Measurements from ENCODE around the gene SOCS3. TPM values are rescaled to one million over a fixed set of nuclear protein-coding genes. Genes with fewer than 3 reads are reported as not detected.
A peak's percentile ranks its signal among the peaks of the same experiment; 100 is the strongest.

Gene SOCS3
- polyA plus RNA-seq, 2 of the 4 experiments (the other 2 are of a cell fraction) = 13.5 to 14.7 TPM

- peak; percentile 95 for TF ChIP-seq FOSL2 (IDR thresholded peaks at IDR 0.05)
- peak; percentile 98 for TF ChIP-seq FOSL2 (CRISPR knock-in tag; IDR thresholded peaks at IDR 0.05)
- TF ChIP-seq, protein P1, sequence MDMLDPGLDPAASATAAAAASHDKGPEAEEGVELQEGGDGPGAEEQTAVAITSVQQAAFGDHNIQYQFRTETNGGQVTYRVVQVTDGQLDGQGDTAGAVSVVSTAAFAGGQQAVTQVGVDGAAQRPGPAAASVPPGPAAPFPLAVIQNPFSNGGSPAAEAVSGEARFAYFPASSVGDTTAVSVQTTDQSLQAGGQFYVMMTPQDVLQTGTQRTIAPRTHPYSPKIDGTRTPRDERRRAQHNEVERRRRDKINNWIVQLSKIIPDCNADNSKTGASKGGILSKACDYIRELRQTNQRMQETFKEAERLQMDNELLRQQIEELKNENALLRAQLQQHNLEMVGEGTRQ (IDR thresholded peaks at IDR 0.05) = no peak
- TF ChIP-seq TP53 (CRISPR knock-in tag; IDR thresholded peaks at IDR 0.05) = 0 out of 2 replicates have a peak, but pooled peaks have one; percentile 54
- no peak for TF ChIP-seq PHF8 (IDR thresholded peaks at IDR 0.05; ENCODE audit: borderline replicate concordance, low read depth)
- TF ChIP-seq RFX5 (IDR thresholded peaks at IDR 0.05) = peak; percentile 30; the same call in 1 of the 2 replicates
- peak; percentile 87; the same call in 1 of the 2 replicates for TF ChIP-seq GATA3 (IDR thresholded peaks at IDR 0.05; ENCODE audit: borderline replicate concordance)
- no peak for TF ChIP-seq KDM1A (IDR thresholded peaks at IDR 0.05; ENCODE audit: low read depth)
- no peak for TF ChIP-seq ZC3H11A (IDR thresholded peaks at IDR 0.05)
- peak; percentile 6 to 22; a peak in 3 of 5 replicates for TF ChIP-seq RAD21 (conservative IDR thresholded peaks at IDR 0.05 in 1 of 2, IDR thresholded peaks at IDR 0.05 in 1 of 2)
- TF ChIP-seq HOXB5 (CRISPR knock-in tag; IDR thresholded peaks at IDR 0.05) = peak; percentile 64; the same call in 1 of the 2 replicates
- TF ChIP-seq, protein P2, sequence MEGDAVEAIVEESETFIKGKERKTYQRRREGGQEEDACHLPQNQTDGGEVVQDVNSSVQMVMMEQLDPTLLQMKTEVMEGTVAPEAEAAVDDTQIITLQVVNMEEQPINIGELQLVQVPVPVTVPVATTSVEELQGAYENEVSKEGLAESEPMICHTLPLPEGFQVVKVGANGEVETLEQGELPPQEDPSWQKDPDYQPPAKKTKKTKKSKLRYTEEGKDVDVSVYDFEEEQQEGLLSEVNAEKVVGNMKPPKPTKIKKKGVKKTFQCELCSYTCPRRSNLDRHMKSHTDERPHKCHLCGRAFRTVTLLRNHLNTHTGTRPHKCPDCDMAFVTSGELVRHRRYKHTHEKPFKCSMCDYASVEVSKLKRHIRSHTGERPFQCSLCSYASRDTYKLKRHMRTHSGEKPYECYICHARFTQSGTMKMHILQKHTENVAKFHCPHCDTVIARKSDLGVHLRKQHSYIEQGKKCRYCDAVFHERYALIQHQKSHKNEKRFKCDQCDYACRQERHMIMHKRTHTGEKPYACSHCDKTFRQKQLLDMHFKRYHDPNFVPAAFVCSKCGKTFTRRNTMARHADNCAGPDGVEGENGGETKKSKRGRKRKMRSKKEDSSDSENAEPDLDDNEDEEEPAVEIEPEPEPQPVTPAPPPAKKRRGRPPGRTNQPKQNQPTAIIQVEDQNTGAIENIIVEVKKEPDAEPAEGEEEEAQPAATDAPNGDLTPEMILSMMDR (IDR thresholded peaks at IDR 0.05) = no peak
- no peak for TF ChIP-seq REST (IDR thresholded peaks at IDR 0.05)
- TF ChIP-seq HOXA7 (CRISPR knock-in tag; IDR thresholded peaks at IDR 0.05) = no peak; the same call in 1 of the 2 replicates
- no peak for TF ChIP-seq CBX8 (IDR thresholded peaks at IDR 0.05)
- TF ChIP-seq RARB (CRISPR knock-in tag; IDR thresholded peaks at IDR 0.05) = peak; percentile 51; the same call in 1 of the 2 replicates
- TF ChIP-seq ZSCAN20 (CRISPR knock-in tag; IDR thresholded peaks at IDR 0.05) = no peak
- peak; percentile 34; the same call in 2 of the 3 replicates for TF ChIP-seq SMC3 (IDR thresholded peaks at IDR 0.05)
- peak; percentile 31; the same call in 1 of the 2 replicates for TF ChIP-seq PBX3 (IDR thresholded peaks at IDR 0.05)
- TF ChIP-seq ELK1 (IDR thresholded peaks at IDR 0.05; ENCODE audit: low read depth, low read length) = no peak
- peak; percentile 57; the same call in 1 of the 2 replicates for TF ChIP-seq MYC (IDR thresholded peaks at IDR 0.05; ENCODE audit: borderline replicate concordance, low read length)
- peak; percentile 88 for TF ChIP-seq MAX (IDR thresholded peaks at IDR 0.05)
- TF ChIP-seq CHD2 (IDR thresholded peaks at IDR 0.05; ENCODE audit: low read length, partially characterized antibody) = no peak
- no peak for TF ChIP-seq SREBF2 (IDR thresholded peaks at IDR 0.05)
- TF ChIP-seq FOXS1 (CRISPR knock-in tag; IDR thresholded peaks at IDR 0.05) = no peak; the same call in 1 of the 2 replicates
- no peak for TF ChIP-seq BHLHE40 (IDR thresholded peaks at IDR 0.05; ENCODE audit: low read depth, low read length)
- TF ChIP-seq ZFP36 (IDR thresholded peaks at IDR 0.05; ENCODE audit: borderline replicate concordance, partially characterized antibody) = no peak
- TF ChIP-seq CBX2 (IDR thresholded peaks at IDR 0.05; ENCODE audit: borderline replicate concordance, low read depth) = no peak
- 0 out of 2 replicates have a peak, but pooled peaks have one; percentile 32 for TF ChIP-seq EHMT2 (IDR thresholded peaks at IDR 0.05; ENCODE audit: low read depth)
- TF ChIP-seq HMGXB4 (CRISPR knock-in tag; IDR thresholded peaks at IDR 0.05; ENCODE audit: borderline replicate concordance) = no peak
These were observed 22.4 kb downstream of the SOCS3 start (continued) for GRCh38 chr17:78337244-78338109.

Data from A549 (cell line).